Smooth muscle cell of trachea (primary cell): ENCODE measurements around the gene OR2J3. TPM values are rescaled to one million over a fixed set of nuclear protein-coding genes. Genes with fewer than 3 reads are reported as not detected.

Source experiments
- total RNA-seq: library from RNA; depleted of rRNA; stranded (reverse); fragments of >200 nt; gene quantifications from 2 replicates; pipeline ENCODE4 v1.2.1, GENCODE V29; 2014

OR2J3 gene
- total RNA-seq, result not detected in 2 replicates

DNA sequence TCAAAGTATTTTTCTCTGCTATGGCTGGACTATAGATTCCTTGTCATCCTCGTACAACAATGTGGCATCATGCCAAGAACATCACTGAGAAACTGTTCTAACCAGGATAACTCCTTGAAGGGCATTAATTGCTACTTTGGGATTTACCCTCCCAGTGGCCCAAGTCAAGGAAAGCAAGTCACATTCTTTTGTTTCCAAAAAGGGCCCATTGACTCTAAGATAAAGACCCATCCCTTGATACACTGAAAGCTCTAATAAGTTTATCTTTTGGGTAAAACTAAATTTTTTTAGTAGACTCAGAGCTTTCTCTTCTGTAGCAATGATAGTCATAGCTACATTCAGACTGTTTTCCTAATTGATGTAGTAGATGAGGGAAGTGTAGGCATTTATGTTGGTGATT lies at the start of gene OR2J3:
TSS of gene OR2J3 (plus strand) at position 301 of the 400 bp plus-strand sequence. CDS start 3,833 bp downstream, outside the sequence.

DNA sequence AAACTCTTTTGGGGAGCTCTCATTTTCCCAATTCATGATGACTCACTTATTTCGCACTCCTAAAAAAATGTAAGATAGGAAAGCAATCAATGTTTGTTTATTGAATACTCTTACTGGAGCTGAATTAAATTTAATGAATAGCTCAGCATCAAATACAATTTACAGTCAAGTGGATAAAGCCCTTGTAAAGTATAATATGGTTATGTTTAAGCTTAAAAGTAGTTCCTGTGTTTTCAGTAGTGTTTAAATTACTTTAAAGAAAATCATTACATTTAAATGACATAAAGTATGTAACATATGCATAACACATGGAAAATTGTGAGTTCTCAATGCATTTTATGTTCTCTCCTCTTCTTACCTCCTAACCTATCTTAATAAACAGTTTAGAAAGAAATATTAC lies 20.6 kb upstream of the OR2J3 start, which contains the start of gene OR2B3:
TSS of gene OR2B3 (minus strand) at position 101 of the 400 bp plus-strand sequence. CDS start at position 36, 65 bp downstream.

DNA sequence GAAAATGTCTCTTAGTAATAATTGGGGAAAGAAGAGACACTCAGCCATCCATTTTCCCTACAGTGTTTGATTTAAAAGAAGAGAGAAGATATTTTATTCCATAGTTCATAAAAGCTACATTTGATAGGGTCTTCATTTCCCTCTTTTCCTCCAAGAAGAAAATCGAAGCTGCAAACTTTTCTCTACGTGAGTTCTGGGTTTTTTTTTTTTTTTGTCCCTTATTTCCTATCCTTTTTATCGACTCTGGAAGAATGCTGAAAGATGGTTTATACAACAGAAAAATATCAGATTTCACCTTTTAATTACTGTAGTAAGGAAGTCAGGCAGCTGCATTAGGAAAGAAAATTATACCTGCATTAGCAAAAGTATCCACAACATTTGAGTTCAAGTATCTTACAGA lies 8.7 kb upstream of the OR2J3 start, which contains the start of gene OR2J1:
TSS of gene OR2J1 (plus strand) at position 301 of the 400 bp plus-strand sequence. CDS start 1,453 bp downstream, outside the sequence.

Other genes with a start within 250 kb of the OR2J3 start
- gene TRIM27, start 184.1 kb upstream of the OR2J3 start, total RNA-seq, result 45.2 and 61.4 TPM in 2 replicates
- gene ZNF311, start 102.7 kb upstream of the OR2J3 start, total RNA-seq, result 1.8 and 1.9 TPM in 2 replicates
- gene OR2W1, start 62.9 kb upstream of the OR2J3 start, total RNA-seq, result not detected in 2 replicates
- not detected in 2 replicates for gene OR2B3, start 20.7 kb upstream of the OR2J3 start, total RNA-seq
- not detected in 2 replicates for gene OR2J1, start 8.6 kb upstream of the OR2J3 start, total RNA-seq
- gene OR2J2, start 62.8 kb downstream of the OR2J3 start, total RNA-seq, result not detected in 2 replicates
- gene OR14J1, start 193.6 kb downstream of the OR2J3 start, total RNA-seq, result not detected in 2 replicates